Upper lobe of left lung (tissue), 4 donors: ENCODE results near the gene BOC.

Experiments
- EP300 ChIP-seq, 4 donors: sonication (generic); formaldehyde crosslinking; IDR thresholded peaks; one replicate each; pipeline ENCODE4 v1.5.1; 2017; ENCODE audit warnings: antibody characterized with exemption in 4 of 4, control low read depth in 2 of 4
- POLR2A ChIP-seq, 4 donors: fragments of 450-650 bp; IDR thresholded peaks; one replicate each; pipeline ENCODE4 v1.5.1; 2016 to 2017; ENCODE audit warnings: antibody characterized with exemption in 4 of 4, mild to moderate bottlenecking in 2 of 4
- POLR2AphosphoS5 ChIP-seq, 2 donors: sonication (generic); formaldehyde crosslinking; IDR thresholded peaks; one replicate each; pipeline ENCODE4 v1.5.1; 2017; ENCODE audit warnings: antibody characterized with exemption in 2 of 2
- TF ChIP-seq, protein P1 (sequence below), 6 experiments: fragments of 450-650 bp in 4 of 6; fragments of 200-600 bp in 2 of 6; sonication (generic) in 2 of 6; IDR thresholded peaks; one replicate each; pipeline ENCODE4 v1.5.1; 2016 to 2019; ENCODE audit warnings: antibody characterized with exemption in 6 of 6

DNA sequence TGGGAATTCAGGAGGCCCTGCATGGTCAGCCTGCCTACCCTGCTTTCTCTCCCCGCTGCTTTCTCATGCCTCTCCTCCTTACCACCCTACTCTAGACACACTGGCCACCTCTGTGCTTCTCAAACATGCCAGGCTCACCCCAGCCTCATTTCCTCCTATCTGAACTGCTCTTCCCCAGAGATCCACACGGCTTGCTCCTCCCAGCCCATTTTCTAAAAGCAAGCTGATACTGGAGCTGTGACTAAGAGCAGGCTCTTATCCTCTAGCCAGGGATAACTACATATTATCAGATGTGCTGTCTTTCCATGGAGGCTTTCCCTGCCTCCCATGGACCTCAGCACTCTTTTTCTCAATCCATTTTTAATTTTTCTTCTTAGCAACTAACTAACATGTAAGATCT, 85.9 kb downstream of the BOC start:
- TF ChIP-seq, protein P1, sequence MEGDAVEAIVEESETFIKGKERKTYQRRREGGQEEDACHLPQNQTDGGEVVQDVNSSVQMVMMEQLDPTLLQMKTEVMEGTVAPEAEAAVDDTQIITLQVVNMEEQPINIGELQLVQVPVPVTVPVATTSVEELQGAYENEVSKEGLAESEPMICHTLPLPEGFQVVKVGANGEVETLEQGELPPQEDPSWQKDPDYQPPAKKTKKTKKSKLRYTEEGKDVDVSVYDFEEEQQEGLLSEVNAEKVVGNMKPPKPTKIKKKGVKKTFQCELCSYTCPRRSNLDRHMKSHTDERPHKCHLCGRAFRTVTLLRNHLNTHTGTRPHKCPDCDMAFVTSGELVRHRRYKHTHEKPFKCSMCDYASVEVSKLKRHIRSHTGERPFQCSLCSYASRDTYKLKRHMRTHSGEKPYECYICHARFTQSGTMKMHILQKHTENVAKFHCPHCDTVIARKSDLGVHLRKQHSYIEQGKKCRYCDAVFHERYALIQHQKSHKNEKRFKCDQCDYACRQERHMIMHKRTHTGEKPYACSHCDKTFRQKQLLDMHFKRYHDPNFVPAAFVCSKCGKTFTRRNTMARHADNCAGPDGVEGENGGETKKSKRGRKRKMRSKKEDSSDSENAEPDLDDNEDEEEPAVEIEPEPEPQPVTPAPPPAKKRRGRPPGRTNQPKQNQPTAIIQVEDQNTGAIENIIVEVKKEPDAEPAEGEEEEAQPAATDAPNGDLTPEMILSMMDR (IDR thresholded peaks at IDR 0.05): no peak
- no peak for TF ChIP-seq POLR2AphosphoS5 (IDR thresholded peaks at IDR 0.05)
- TF ChIP-seq EP300 (IDR thresholded peaks at IDR 0.05): no peak
- TF ChIP-seq POLR2A (IDR thresholded peaks at IDR 0.05): no peak
